ENCODE measurements around the gene TRMT2A. TPM values are rescaled to one million over a fixed set of nuclear protein-coding genes. Genes with fewer than 3 reads are reported as not detected.
A peak's percentile ranks its signal among the peaks of the same experiment; 100 is the strongest.

TRMT2A gene
- total RNA-seq, 5 donors from 2014 or later (not counting 1 experiment from before 2014, with no cell fraction given) = 87.6 to 136 (median 123) TPM

GRCh38 chr22:20107471-20107901 is 9.5 kb downstream of the TRMT2A start:
- H3K27me3 ChIP-seq (replicated peaks in 1 of 2; ENCODE audit: control insufficient read depth in 2 of 2, extremely low read depth in 1 of 2, insufficient read depth in 2 of 2, low read length in 1 of 2) = no peaks in the 10 kb centered on the region
- H3K27me3 Mint-ChIP-seq = no peaks in the 10 kb centered on the region
- H3K4me1 ChIP-seq (ENCODE audit: control insufficient read depth in 1 of 2, extremely low read depth in 1 of 2, insufficient read depth in 2 of 2, low read length in 2 of 2) = peaks cover 0 to 22% of the 10 kb centered on the region in 2 experiments
- H3K9me3 Mint-ChIP-seq = no peaks in the 10 kb centered on the region
- H3K9me3 ChIP-seq = no peaks in the 10 kb centered on the region
- H3K4me1 Mint-ChIP-seq = peaks cover 8 to 13% (median 12%) of the 10 kb centered on the region in 3 donors
- H3K27ac Mint-ChIP-seq = peak overlapping the region in 1 of 2 donors; percentile 34
- 98% methylated on average over 6 of the region's 7 CpGs for WGBS (ENCODE audit: insufficient coverage)
- H3K27ac ChIP-seq (ENCODE audit: low read length) = no peak overlapping the region
- H3K36me3 ChIP-seq (ENCODE audit: control insufficient read depth in 2 of 2, extremely low read depth in 1 of 2, insufficient read depth in 1 of 2, low read length in 1 of 2) = peaks cover 27 to 72% of the 10 kb centered on the region in 2 donors
- no peak overlapping the region for H3K4me3 Mint-ChIP-seq
- ChIA-PET CTCF (no interaction called here), POLR2A (no interaction called here)
- no peak for ATAC-seq (replicated peaks in 1 of 4)
- no peak overlapping the region for H3K4me3 ChIP-seq (ENCODE audit: control insufficient read depth in 1 of 2, extremely low read depth in 1 of 2, low read length in 1 of 2)
- DNase-seq = no peak
- H3K36me3 Mint-ChIP-seq = peaks cover 17% of the 10 kb centered on the region

GRCh38 chr22:20106849-20107237 is 10.2 kb downstream of the TRMT2A start:
- POLR2A ChIA-PET = no interaction called here

GRCh38 chr22:20106205-20106848 is 10.7 kb downstream of the TRMT2A start:
- H3K4me1 Mint-ChIP-seq = peaks cover 12 to 16% (median 15%) of the 10 kb centered on the region in 3 donors
- DNase-seq = no peak

More at GRCh38 chr22:20106849-20107237, 10.2 kb downstream of the TRMT2A start:
- CTCF ChIA-PET = no interaction called here
- Histone ChIP-seq H3K9me3 (no peaks in the 10 kb centered on the region), H3K27ac (ENCODE audit: low read length) (no peak overlapping the region), H3K4me3 (ENCODE audit: control insufficient read depth in 1 of 2, extremely low read depth in 1 of 2, low read length in 1 of 2) (no peak overlapping the region), H3K4me1 (ENCODE audit: control insufficient read depth in 1 of 2, extremely low read depth in 1 of 2, insufficient read depth in 2 of 2, low read length in 2 of 2) (peaks cover 0 to 15% of the 10 kb centered on the region in 2 experiments), H3K27me3 (replicated peaks in 1 of 2; ENCODE audit: control insufficient read depth in 2 of 2, extremely low read depth in 1 of 2, insufficient read depth in 2 of 2, low read length in 1 of 2) (no peaks in the 10 kb centered on the region), H3K36me3 (ENCODE audit: control insufficient read depth in 2 of 2, extremely low read depth in 1 of 2, insufficient read depth in 1 of 2, low read length in 1 of 2) (peaks cover 27 to 65% of the 10 kb centered on the region in 2 donors)
- Mint-ChIP-seq H3K27me3 (no peaks in the 10 kb centered on the region), H3K27ac (no peak overlapping the region), H3K36me3 (peaks cover 17% of the 10 kb centered on the region), H3K4me3 (no peak overlapping the region), H3K9me3 (no peaks in the 10 kb centered on the region), H3K4me1 (peaks cover 12 to 15% (median 14%) of the 10 kb centered on the region in 3 donors)
- WGBS (ENCODE audit: insufficient coverage) = 97% methylated on average over 8 of the region's 10 CpGs
- ATAC-seq (replicated peaks in 1 of 4) (no peak), DNase-seq (no peak)

DNA sequence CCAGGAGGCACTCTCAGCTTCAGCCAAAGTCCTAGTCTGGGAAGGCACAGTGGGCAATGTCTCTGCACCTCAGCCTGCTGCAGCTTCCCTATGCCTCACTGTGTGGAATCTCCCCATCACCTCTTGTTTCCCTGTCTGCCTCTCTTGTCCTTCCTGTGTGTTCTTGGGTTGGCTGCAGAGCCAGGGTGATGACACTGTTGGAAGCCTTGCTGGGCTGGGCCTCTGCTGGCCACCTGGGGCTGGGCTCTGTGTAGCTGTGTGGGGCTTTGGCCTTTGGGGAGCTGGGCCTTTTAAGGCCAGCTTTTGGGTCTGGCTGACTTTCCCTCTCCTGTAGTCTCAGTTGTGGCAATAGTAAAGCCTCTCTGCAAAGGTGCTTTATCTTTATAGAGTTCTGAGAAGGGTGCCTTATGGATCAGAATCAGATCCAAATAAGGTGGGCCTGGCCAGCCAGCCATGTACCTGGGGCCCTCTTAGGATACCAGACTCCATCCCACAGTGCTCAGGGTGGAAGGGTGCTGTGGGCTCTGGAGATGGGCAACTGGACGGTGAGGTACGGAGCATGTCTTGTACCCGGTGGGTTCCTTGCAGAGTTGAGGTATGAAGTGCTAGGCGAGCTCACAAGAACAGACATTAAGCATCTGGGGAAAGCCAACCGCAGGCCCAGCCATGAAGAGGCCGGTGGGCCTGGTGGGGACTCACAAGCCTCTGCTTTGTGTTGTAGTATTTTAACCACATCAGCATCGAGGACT is 11.4 kb downstream of the TRMT2A start:
- Histone ChIP-seq H3K27me3 (replicated peaks in 1 of 2; ENCODE audit: control insufficient read depth in 2 of 2, extremely low read depth in 1 of 2, insufficient read depth in 2 of 2, low read length in 1 of 2) (no peaks in the 10 kb centered on the region), H3K4me3 (ENCODE audit: control insufficient read depth in 1 of 2, extremely low read depth in 1 of 2, low read length in 1 of 2) (no peak overlapping the region), H3K27ac (ENCODE audit: low read length) (no peak overlapping the region), H3K36me3 (ENCODE audit: control insufficient read depth in 2 of 2, extremely low read depth in 1 of 2, insufficient read depth in 1 of 2, low read length in 1 of 2) (peaks cover 22 to 57% of the 10 kb centered on the region in 2 donors), H3K9me3 (no peaks in the 10 kb centered on the region), H3K4me1 (ENCODE audit: control insufficient read depth in 1 of 2, extremely low read depth in 1 of 2, insufficient read depth in 2 of 2, low read length in 2 of 2) (peaks cover 4 to 14% of the 10 kb centered on the region in 2 experiments)
- Mint-ChIP-seq H3K9me3 (no peaks in the 10 kb centered on the region), H3K4me3 (no peak overlapping the region), H3K4me1 (peaks cover 12 to 23% (median 14%) of the 10 kb centered on the region in 3 donors), H3K36me3 (peaks cover 17% of the 10 kb centered on the region), H3K27ac (no peak overlapping the region), H3K27me3 (no peaks in the 10 kb centered on the region)
- ATAC-seq (replicated peaks in 1 of 4) (no peak), DNase-seq (no peak)
- ChIA-PET POLR2A (no interaction called here), CTCF (interaction anchor here in 1 of 2 donors (0.5 kb wide), 1 partner anchor 139 kb away, joined by 3 read pairs; no protein-coding TSS in a partner anchor)
- WGBS (ENCODE audit: insufficient coverage) = 95% methylated on average over 6 of the region's 7 CpGs

More at GRCh38 chr22:20106205-20106848, 10.7 kb downstream of the TRMT2A start:
- Histone ChIP-seq H3K27ac (ENCODE audit: low read length) (no peak overlapping the region), H3K4me3 (ENCODE audit: control insufficient read depth in 1 of 2, extremely low read depth in 1 of 2, low read length in 1 of 2) (no peak overlapping the region), H3K9me3 (no peaks in the 10 kb centered on the region), H3K27me3 (replicated peaks in 1 of 2; ENCODE audit: control insufficient read depth in 2 of 2, extremely low read depth in 1 of 2, insufficient read depth in 2 of 2, low read length in 1 of 2) (no peaks in the 10 kb centered on the region), H3K4me1 (ENCODE audit: control insufficient read depth in 1 of 2, extremely low read depth in 1 of 2, insufficient read depth in 2 of 2, low read length in 2 of 2) (peaks cover 2 to 14% of the 10 kb centered on the region in 2 experiments), H3K36me3 (ENCODE audit: control insufficient read depth in 2 of 2, extremely low read depth in 1 of 2, insufficient read depth in 1 of 2, low read length in 1 of 2) (peaks cover 27 to 62% of the 10 kb centered on the region in 2 donors)
- Mint-ChIP-seq H3K27ac (no peak overlapping the region), H3K27me3 (no peaks in the 10 kb centered on the region), H3K36me3 (peaks cover 17% of the 10 kb centered on the region), H3K4me3 (no peak overlapping the region), H3K9me3 (no peaks in the 10 kb centered on the region)
- 87% methylated on average over 14 of the region's 20 CpGs for WGBS (ENCODE audit: insufficient coverage)
- ATAC-seq (replicated peaks in 1 of 4) = no peak
- POLR2A ChIA-PET = no interaction called here
- CTCF ChIA-PET = no interaction called here

DNA sequence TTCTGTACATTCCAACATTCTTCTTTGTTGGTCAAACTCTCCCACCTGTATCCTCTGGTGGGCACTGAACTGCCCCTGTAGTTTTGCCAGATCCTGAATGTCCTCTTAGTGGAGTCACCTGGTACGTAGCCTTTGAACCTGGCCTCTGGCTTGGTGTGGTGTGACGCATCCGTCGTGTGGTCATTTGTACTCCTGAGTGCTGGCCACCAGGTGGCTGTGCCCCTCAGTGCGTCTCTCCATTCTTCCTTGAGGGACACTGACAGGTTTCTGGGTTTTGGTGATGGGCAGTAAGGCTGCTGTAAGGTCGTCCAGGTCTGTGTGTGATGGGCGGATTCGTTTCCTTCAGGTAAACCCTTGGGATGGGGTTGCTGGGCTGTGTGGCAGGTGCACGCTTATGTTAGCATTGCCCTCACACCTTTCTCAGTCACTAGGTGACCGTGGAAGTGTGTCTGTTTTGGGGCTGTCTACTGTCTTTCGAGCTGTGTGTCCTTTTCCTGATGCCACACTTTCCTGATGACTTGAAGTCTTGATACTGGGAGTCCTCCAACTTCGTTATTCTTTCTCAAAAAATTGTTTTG is 14.7 kb downstream of the TRMT2A start:
- Histone ChIP-seq H3K27me3 (replicated peaks in 1 of 2; ENCODE audit: control insufficient read depth in 2 of 2, extremely low read depth in 1 of 2, insufficient read depth in 2 of 2, low read length in 1 of 2) (no peaks in the 10 kb centered on the region), H3K27ac (ENCODE audit: low read length) (no peak overlapping the region), H3K9me3 (no peaks in the 10 kb centered on the region), H3K4me3 (ENCODE audit: control insufficient read depth in 1 of 2, extremely low read depth in 1 of 2, low read length in 1 of 2) (no peak overlapping the region), H3K4me1 (ENCODE audit: control insufficient read depth in 1 of 2, extremely low read depth in 1 of 2, insufficient read depth in 2 of 2, low read length in 2 of 2) (peaks cover 26 to 37% of the 10 kb centered on the region in 2 experiments), H3K36me3 (ENCODE audit: control insufficient read depth in 2 of 2, extremely low read depth in 1 of 2, insufficient read depth in 1 of 2, low read length in 1 of 2) (peaks cover 9 to 37% of the 10 kb centered on the region in 2 donors)
- POLR2A ChIA-PET = no interaction called here
- DNase-seq = no peak
- 95% methylated on average over 4 of the region's 12 CpGs for WGBS (ENCODE audit: insufficient coverage)
- no peaks in the 10 kb centered on the region for H3K27me3 Mint-ChIP-seq
- H3K36me3 Mint-ChIP-seq = peaks cover 15% of the 10 kb centered on the region
- H3K9me3 Mint-ChIP-seq = no peaks in the 10 kb centered on the region
- CTCF ChIA-PET = interaction anchor here in 1 of 2 donors (0.7 kb wide), 1 partner anchor 9 kb away, joined by 4 read pairs; no protein-coding TSS in a partner anchor
- H3K4me1 Mint-ChIP-seq = peaks cover 35 to 49% (median 41%) of the 10 kb centered on the region in 3 donors
- no peak for ATAC-seq (replicated peaks in 1 of 4)
- peak overlapping the region in 1 of 3 donors; percentile 76 for H3K4me3 Mint-ChIP-seq
- peak overlapping the region; percentile 79 to 97 for H3K27ac Mint-ChIP-seq

- peaks cover 26 to 37% of the 10 kb centered on the region in 2 experiments for H3K4me1 ChIP-seq (ENCODE audit: control insufficient read depth in 1 of 2, extremely low read depth in 1 of 2, insufficient read depth in 2 of 2, low read length in 2 of 2)
- Mint-ChIP-seq H3K27me3 (no peaks in the 10 kb centered on the region), H3K27ac (peak overlapping the region; percentile 88 to 97), H3K4me1 (peaks cover 37 to 49% (median 44%) of the 10 kb centered on the region in 3 donors), H3K36me3 (peaks cover 19% of the 10 kb centered on the region), H3K4me3 (peak overlapping the region in 1 of 3 donors; percentile 76), H3K9me3 (no peaks in the 10 kb centered on the region)
- 47% methylated on average over 4 of the region's 8 CpGs for WGBS (ENCODE audit: insufficient coverage)
- H3K9me3 ChIP-seq = no peaks in the 10 kb centered on the region
- no peak for DNase-seq
- H3K27me3 ChIP-seq (replicated peaks in 1 of 2; ENCODE audit: control insufficient read depth in 2 of 2, extremely low read depth in 1 of 2, insufficient read depth in 2 of 2, low read length in 1 of 2) = no peaks in the 10 kb centered on the region
- no peak overlapping the region for H3K4me3 ChIP-seq (ENCODE audit: control insufficient read depth in 1 of 2, extremely low read depth in 1 of 2, low read length in 1 of 2)
- no peak overlapping the region for H3K27ac ChIP-seq (ENCODE audit: low read length)
- ATAC-seq (replicated peaks in 1 of 4) = no peak
- H3K36me3 ChIP-seq (ENCODE audit: control insufficient read depth in 2 of 2, extremely low read depth in 1 of 2, insufficient read depth in 1 of 2, low read length in 1 of 2) = peaks cover 2 to 36% of the 10 kb centered on the region in 2 donors
- ChIA-PET POLR2A (interaction anchor here in 1 of 2 donors (0.5 to 0.7 kb wide), 2 partner anchors 27 to 464 kb away, joined by 4 to 8 read pairs; no protein-coding TSS in a partner anchor), CTCF (no interaction called here)
Measured at GRCh38 chr22:20101638-20102037, 15.4 kb downstream of the TRMT2A start.
